ENCODE measurements around the gene MAL.

MAL gene

DNA sequence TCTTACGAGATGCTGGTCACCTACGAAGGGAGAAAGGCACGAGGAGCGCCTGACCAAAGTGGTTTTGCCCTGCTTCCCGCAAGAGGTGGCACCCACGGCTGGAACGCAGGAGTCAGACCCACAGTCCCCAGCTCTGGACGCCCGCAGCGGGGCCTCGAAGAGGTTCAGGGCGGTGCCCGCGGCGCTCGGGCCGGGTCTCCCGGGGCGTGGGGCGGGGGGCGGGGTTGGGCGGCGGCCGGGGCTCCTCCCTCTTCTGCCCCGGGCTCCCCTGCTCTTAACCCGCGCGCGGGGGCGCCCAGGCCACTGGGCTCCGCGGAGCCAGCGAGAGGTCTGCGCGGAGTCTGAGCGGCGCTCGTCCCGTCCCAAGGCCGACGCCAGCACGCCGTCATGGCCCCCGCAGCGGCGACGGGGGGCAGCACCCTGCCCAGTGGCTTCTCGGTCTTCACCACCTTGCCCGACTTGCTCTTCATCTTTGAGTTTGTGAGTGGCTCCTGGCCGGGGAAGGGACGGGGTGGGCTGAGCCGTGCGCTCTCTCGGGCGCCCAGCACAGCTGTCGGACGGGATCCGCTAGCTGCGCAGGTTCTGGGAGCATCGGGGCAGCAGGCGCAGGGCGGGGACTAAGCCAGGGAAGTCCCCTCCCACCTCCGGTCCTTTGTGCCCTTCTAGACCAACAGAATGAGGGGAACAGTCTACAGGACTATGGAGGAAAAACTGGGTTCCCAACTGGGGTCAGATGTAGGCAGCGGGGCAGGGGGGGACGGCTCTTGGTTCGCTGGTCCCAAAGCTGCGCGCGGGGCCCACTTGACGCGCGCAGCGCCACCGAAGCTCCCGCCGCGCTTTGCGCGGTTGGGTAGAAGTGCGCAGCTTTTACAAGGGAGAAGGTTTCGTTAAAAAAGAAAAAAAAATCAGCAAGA is at the start of gene MAL:
Gene MAL, plus strand, starts transcription at position 303 of the 914 bp plus-strand sequence. Its CDS starts 85 bp downstream, at position 388.
- H3K4me3 ChIP-seq, result peak within 1 kb of the TSS; percentile 33; the same call in 1 of the 2 replicates
- no peak within 1 kb of the TSS for H3K27ac ChIP-seq
- no peak within 1 kb of the TSS for H3K9ac ChIP-seq (ENCODE audit: insufficient read length)
- H3K36me3 ChIP-seq (ENCODE audit: insufficient read depth, low read length), result no peaks in the 10 kb centered on the region
- TF ChIP-seq EZH2 (IDR thresholded peaks at IDR 0.05) (peak; percentile 69), FOXP2 (optimal IDR thresholded peaks at IDR 0.05; ENCODE audit: control extremely low read depth, extremely low read length, insufficient read depth) (no peak), POLR2AphosphoS5 (IDR thresholded peaks at IDR 0.05; ENCODE audit: borderline replicate concordance, low read depth, low read length) (no peak)
- DNase-seq (ENCODE audit: low read depth, low spot score), result no peak
- no peaks in the 10 kb centered on the region for H3K9me3 ChIP-seq (ENCODE audit: low read depth, low read length)

DNA sequence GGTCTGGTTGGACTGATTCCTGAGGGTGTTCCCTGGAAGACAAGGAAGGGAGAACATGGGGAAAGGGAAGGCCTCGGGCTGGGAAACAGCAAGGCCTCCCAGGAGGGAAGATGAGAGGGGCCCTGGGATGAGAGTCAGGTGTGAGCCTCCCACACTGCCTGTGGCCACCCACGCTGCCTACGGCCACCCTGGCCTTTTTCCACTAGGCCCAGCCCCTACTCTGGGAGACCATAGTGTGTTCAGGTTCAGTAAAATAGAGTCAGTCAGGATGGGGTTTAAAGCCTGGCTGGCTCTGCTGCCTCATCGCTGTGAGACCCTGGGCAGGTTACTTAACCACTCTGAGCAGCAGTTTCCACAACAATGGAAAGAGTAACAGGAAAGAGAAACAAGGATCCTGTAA is 47.7 kb upstream of the MAL start:
- H3K27ac ChIP-seq, result no peak overlapping the region
- DNase-seq (ENCODE audit: low read depth, low spot score), result no peak
- H3K9me3 ChIP-seq (ENCODE audit: low read depth, low read length), result no peaks in the 10 kb centered on the region
- no peak overlapping the region for H3K9ac ChIP-seq (ENCODE audit: insufficient read length)
- H3K36me3 ChIP-seq (ENCODE audit: insufficient read depth, low read length), result no peaks in the 10 kb centered on the region
- no peak overlapping the region for H3K4me3 ChIP-seq
- TF ChIP-seq POLR2AphosphoS5 (IDR thresholded peaks at IDR 0.05; ENCODE audit: borderline replicate concordance, low read depth, low read length) (no peak), FOXP2 (optimal IDR thresholded peaks at IDR 0.05; ENCODE audit: control extremely low read depth, extremely low read length, insufficient read depth) (no peak), EZH2 (IDR thresholded peaks at IDR 0.05) (no peak)

DNA sequence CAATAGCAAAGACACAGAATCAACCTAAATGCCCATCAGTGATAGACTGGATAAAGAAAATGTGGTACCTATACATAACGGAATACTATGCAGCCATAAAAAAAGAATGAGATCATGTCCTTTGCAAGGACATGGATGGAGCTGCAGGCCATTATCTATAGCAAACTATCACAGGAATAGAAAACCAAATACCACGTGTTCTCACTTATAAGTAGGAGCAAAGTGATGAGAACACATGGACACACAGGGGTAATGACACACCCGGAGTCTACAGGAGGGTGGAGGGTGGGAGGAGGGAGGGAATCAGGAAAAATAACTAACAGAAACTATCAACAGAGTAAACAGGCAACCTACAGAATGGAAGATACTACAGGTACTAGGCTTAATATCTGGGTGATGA is 46.6 kb upstream of the MAL start:
- H3K36me3 ChIP-seq (ENCODE audit: insufficient read depth, low read length), result no peaks in the 10 kb centered on the region
- H3K27ac ChIP-seq, result no peak overlapping the region
- DNase-seq (ENCODE audit: low read depth, low spot score), result no peak
- no peak overlapping the region for H3K4me3 ChIP-seq
- H3K9me3 ChIP-seq (ENCODE audit: low read depth, low read length), result no peaks in the 10 kb centered on the region
- H3K9ac ChIP-seq (ENCODE audit: insufficient read length), result no peak overlapping the region
- TF ChIP-seq EZH2 (IDR thresholded peaks at IDR 0.05) (no peak), POLR2AphosphoS5 (IDR thresholded peaks at IDR 0.05; ENCODE audit: borderline replicate concordance, low read depth, low read length) (no peak), FOXP2 (optimal IDR thresholded peaks at IDR 0.05; ENCODE audit: control extremely low read depth, extremely low read length, insufficient read depth) (no peak)

DNA sequence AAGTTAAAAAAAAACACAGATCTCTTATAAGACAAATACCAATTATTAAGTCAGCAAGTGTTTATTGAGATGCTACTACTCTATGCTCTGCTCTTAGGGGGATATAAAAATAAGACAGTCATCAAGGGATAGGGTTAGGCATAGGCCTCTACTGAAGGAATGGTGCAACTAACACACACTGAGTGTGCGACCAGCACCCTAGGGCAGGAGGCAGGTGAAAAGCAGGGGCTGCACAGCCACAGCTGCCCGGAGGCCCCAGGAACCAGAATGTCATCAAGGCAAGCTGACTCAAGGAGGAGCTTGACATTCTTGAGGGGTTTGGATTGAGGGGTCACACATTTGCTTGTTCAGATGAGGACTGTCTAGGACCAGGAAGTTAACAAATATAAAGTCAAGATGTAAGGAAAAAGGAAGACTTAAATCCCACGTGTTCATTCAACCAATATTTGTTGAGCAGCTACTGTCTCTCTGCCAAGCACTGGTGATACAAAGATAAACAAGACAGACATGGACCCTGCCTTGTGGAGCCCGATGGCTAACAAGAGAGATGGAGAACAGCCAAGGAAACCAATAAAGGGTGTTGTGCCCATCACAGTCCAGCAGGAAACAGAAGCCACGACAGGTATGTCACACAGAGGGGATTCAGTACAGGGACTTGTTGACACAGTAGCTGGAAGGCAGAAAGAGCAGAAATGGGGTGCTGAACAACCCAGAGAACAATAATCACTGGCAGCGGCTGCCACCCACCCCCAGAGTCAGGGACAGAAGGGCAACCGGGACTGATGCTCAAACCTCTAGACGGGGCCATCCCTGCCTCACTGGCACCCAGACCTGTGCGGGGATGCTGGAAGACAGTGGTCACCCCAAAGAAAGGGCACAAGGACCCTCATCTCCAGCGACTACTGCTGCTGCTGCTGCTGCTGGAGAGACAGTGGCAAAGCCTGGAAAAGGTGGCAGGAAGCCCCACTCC is 45.8 kb upstream of the MAL start:
- Histone ChIP-seq H3K36me3 (ENCODE audit: insufficient read depth, low read length) (no peaks in the 10 kb centered on the region), H3K27ac (no peak overlapping the region), H3K9ac (ENCODE audit: insufficient read length) (no peak overlapping the region), H3K9me3 (ENCODE audit: low read depth, low read length) (no peaks in the 10 kb centered on the region), H3K4me3 (no peak overlapping the region)
- TF ChIP-seq POLR2AphosphoS5 (IDR thresholded peaks at IDR 0.05; ENCODE audit: borderline replicate concordance, low read depth, low read length), result no peak
- no peak for TF ChIP-seq FOXP2 (optimal IDR thresholded peaks at IDR 0.05; ENCODE audit: control extremely low read depth, extremely low read length, insufficient read depth)
- TF ChIP-seq EZH2 (IDR thresholded peaks at IDR 0.05), result no peak
- DNase-seq (ENCODE audit: low read depth, low spot score), result no peak

DNA sequence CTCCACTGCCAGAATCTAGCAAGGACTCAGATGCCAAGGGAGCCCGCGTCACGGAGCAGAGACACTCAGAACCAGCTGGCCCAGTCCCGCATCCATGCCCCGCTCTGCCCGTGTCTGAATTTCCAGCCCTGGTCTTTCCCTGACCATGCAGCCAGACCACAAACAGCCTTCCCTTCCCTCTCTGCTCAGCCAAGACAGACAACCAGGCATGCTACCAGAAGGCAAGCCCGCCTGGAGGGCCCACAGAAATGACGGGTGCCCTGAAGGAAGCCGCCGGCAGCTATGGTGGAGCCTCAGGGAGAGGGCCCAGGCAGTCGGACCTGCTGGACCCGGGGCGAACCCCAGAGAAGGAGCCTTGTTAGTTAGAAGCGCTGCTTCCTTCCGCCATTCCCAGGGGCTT is 45.1 kb upstream of the MAL start:
- no peak overlapping the region for H3K9ac ChIP-seq (ENCODE audit: insufficient read length)
- no peaks in the 10 kb centered on the region for H3K9me3 ChIP-seq (ENCODE audit: low read depth, low read length)
- no peak overlapping the region for H3K27ac ChIP-seq
- no peak overlapping the region for H3K4me3 ChIP-seq
- no peak for DNase-seq (ENCODE audit: low read depth, low spot score)
- no peaks in the 10 kb centered on the region for H3K36me3 ChIP-seq (ENCODE audit: insufficient read depth, low read length)
- TF ChIP-seq POLR2AphosphoS5 (IDR thresholded peaks at IDR 0.05; ENCODE audit: borderline replicate concordance, low read depth, low read length) (no peak), FOXP2 (optimal IDR thresholded peaks at IDR 0.05; ENCODE audit: control extremely low read depth, extremely low read length, insufficient read depth) (no peak), EZH2 (IDR thresholded peaks at IDR 0.05) (no peak)

DNA sequence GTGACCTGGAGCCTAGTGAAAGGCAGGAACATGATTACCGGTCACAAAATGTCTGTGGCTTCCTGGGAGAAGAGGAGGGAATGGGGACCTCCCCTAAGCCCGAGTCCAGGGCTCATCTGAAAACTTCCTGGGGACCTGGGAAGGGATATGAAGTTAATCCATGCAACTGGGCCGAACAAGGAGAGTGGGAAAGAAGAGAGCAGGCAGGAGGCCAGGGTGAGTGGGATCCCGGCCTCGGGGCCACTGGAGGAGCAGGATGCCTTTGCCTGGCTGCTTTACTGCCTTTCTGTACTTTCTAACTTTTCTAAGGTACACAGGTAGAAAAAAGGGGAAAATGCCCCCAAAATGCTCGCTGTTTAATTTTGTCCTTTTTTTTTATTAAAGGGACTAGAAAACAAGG is 43.4 kb upstream of the MAL start:
- DNase-seq (ENCODE audit: low read depth, low spot score), result no peak
- TF ChIP-seq FOXP2 (optimal IDR thresholded peaks at IDR 0.05; ENCODE audit: control extremely low read depth, extremely low read length, insufficient read depth) (no peak), EZH2 (IDR thresholded peaks at IDR 0.05) (no peak), POLR2AphosphoS5 (IDR thresholded peaks at IDR 0.05; ENCODE audit: borderline replicate concordance, low read depth, low read length) (no peak)
- Histone ChIP-seq H3K4me3 (no peak overlapping the region), H3K36me3 (ENCODE audit: insufficient read depth, low read length) (no peaks in the 10 kb centered on the region), H3K27ac (no peak overlapping the region), H3K9ac (ENCODE audit: insufficient read length) (no peak overlapping the region), H3K9me3 (ENCODE audit: low read depth, low read length) (no peaks in the 10 kb centered on the region)

DNA sequence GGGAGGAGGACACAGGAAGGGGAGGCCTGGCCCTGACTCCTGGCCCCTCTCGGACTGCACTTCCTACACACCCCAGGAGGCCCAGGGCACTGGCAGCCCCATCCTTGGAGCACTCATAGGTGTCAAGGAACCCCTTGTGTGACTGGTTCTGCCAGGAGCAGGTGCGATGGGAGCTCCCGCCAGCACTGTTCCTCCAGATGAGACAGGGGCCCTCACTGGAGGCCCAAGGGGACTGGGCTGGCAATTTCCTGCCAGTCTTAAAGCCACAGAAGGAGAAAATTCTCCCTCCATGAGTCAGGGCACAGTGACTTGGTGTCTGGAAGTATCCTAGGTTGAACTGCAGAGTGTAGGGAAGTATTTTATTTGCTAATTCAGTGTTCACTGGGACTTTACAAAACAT is 42.8 kb upstream of the MAL start:
- no peaks in the 10 kb centered on the region for H3K36me3 ChIP-seq (ENCODE audit: insufficient read depth, low read length)
- no peak overlapping the region for H3K4me3 ChIP-seq
- H3K27ac ChIP-seq, result no peak overlapping the region
- no peak for DNase-seq (ENCODE audit: low read depth, low spot score)
- no peak overlapping the region for H3K9ac ChIP-seq (ENCODE audit: insufficient read length)
- no peaks in the 10 kb centered on the region for H3K9me3 ChIP-seq (ENCODE audit: low read depth, low read length)
- TF ChIP-seq FOXP2 (optimal IDR thresholded peaks at IDR 0.05; ENCODE audit: control extremely low read depth, extremely low read length, insufficient read depth), result no peak
- TF ChIP-seq EZH2 (IDR thresholded peaks at IDR 0.05), result no peak
- TF ChIP-seq POLR2AphosphoS5 (IDR thresholded peaks at IDR 0.05; ENCODE audit: borderline replicate concordance, low read depth, low read length), result no peak
